T-cell (primary cell): ENCODE results near the gene KLC3. TPM values are rescaled to one million over a fixed set of nuclear protein-coding genes. Genes with fewer than 3 reads are reported as not detected.

Source experiments
- ATAC-seq, 4 experiments: fragments of 200-7000 bp in 3 of 4; fragments of 150-1000 bp in 1 of 4; cut with Tn5 transposase; replicated peaks in 1 of 4; 1 replicate in 3 of 4; 2 replicates in 1 of 4; pipeline ENCODE4 v1.10.0; 2021; ENCODE audit warnings: moderate library complexity in 3 of 4, mild to moderate bottlenecking in 2 of 4, moderate number of reproducible peaks in 1 of 4
- CTCF ChIA-PET, 2 donors: fragments of 300-600 bp; sonication (Branson Sonifier 250); formaldehyde crosslinking; loops; one replicate each; lab custom pipeline; 2022; ENCODE audit warnings: antibody characterized with exemption in 2 of 2; lab: Charles Lee
- POLR2A ChIA-PET, 2 donors: fragments of 300-600 bp; sonication (Branson Sonifier 250); formaldehyde crosslinking; loops; one replicate each; lab custom pipeline; 2022; ENCODE audit warnings: antibody characterized with exemption in 2 of 2; lab: Charles Lee
- DNase-seq, 35 experiments: peaks; one replicate each; pipeline versions ENCODE4 v3.0.0 to v3.0.0-alpha.2; 2013 to 2023
- H3K27ac ChIP-seq: one replicate; pipeline ENCODE4 v1.5.1; 2013; ENCODE audit warnings: low read length
- H3K27me3 ChIP-seq, 2 experiments: replicated peaks in 1 of 2; 1 replicate in 1 of 2; 2 replicates in 1 of 2; pipeline versions ENCODE4 v1.6.1 to v1.7.0; 2013; ENCODE audit warnings: low read length in 1 of 2, mixed read lengths in 1 of 2; ENCODE audit not compliant: control insufficient read depth in 2 of 2, insufficient read depth in 2 of 2; ENCODE audit errors: extremely low read depth in 1 of 2
- H3K36me3 ChIP-seq, 2 donors: 1 replicate in 1 of 2; 2 replicates in 1 of 2; pipeline versions ENCODE4 v1.6.1 to v1.7.0; 2013; ENCODE audit warnings: low read length in 1 of 2; ENCODE audit not compliant: control insufficient read depth in 2 of 2, insufficient read depth in 1 of 2; ENCODE audit errors: extremely low read depth in 1 of 2
- H3K4me1 ChIP-seq, 2 experiments: 1 replicate in 1 of 2; 2 replicates in 1 of 2; pipeline versions ENCODE4 v1.6.1 to v1.7.0; 2013; ENCODE audit warnings: low read length in 2 of 2, mixed read lengths in 1 of 2; ENCODE audit not compliant: insufficient read depth in 2 of 2, control insufficient read depth in 1 of 2; ENCODE audit errors: extremely low read depth in 1 of 2
- H3K4me3 ChIP-seq, 2 donors: 1 replicate in 1 of 2; 2 replicates in 1 of 2; pipeline versions ENCODE4 v1.5.1 to v1.7.0; 2013; ENCODE audit warnings: mild to moderate bottlenecking in 2 of 2, low read length in 1 of 2, moderate library complexity in 1 of 2; ENCODE audit not compliant: control insufficient read depth in 1 of 2; ENCODE audit errors: extremely low read depth in 1 of 2
- H3K9me3 ChIP-seq: 2 replicates; pipeline ENCODE4 v1.7.0; 2013
- H3K27ac Mint-ChIP-seq, 2 donors: one replicate each; pipeline ENCODE4 v1.8.0; 2020 to 2021; ENCODE audit warnings: mild to moderate bottlenecking in 2 of 2, mixed read lengths in 2 of 2
- H3K27me3 Mint-ChIP-seq, 2 donors: one replicate each; pipeline ENCODE4 v1.8.0; 2021 to 2022; ENCODE audit warnings: mixed read lengths in 2 of 2
- H3K36me3 Mint-ChIP-seq: one replicate; pipeline ENCODE4 v1.8.0; 2021; ENCODE audit warnings: mixed read lengths
- H3K4me1 Mint-ChIP-seq, 3 donors: one replicate each; pipeline ENCODE4 v1.8.0; 2020 to 2022; ENCODE audit warnings: mixed read lengths in 3 of 3, mild to moderate bottlenecking in 1 of 3
- H3K4me3 Mint-ChIP-seq, 3 donors: one replicate each; pipeline ENCODE4 v1.8.0; 2020 to 2022; ENCODE audit warnings: mild to moderate bottlenecking in 3 of 3, mixed read lengths in 3 of 3, moderate library complexity in 3 of 3
- H3K9me3 Mint-ChIP-seq, 3 donors: one replicate each; pipeline ENCODE4 v1.8.0; 2020 to 2022; ENCODE audit warnings: mixed read lengths in 3 of 3
- WGBS: methylation state at CpG from one replicate; pipeline ENCODE4 v1.1.5; 2013; ENCODE audit warnings: missing lambda C conversion rate; ENCODE audit not compliant: insufficient coverage; 5-methylcytosine and 5-hydroxymethylcytosine counted together
- total RNA-seq, 35 experiments: library from RNA in 6 of 35; stranded (reverse) in 6 of 35; fragments of 120-200 nt in 1 of 35; gene quantifications; one replicate each; pipeline versions ENCODE4 v1.2.1 to v1.2.4 and lab custom pipeline; 2013 to 2026

The KLC3 gene
- total RNA-seq, 5 donors from 2014 or later (not counting 1 experiment from before 2014, with no cell fraction given): 0.35 TPM; not detected in 4

DNA sequence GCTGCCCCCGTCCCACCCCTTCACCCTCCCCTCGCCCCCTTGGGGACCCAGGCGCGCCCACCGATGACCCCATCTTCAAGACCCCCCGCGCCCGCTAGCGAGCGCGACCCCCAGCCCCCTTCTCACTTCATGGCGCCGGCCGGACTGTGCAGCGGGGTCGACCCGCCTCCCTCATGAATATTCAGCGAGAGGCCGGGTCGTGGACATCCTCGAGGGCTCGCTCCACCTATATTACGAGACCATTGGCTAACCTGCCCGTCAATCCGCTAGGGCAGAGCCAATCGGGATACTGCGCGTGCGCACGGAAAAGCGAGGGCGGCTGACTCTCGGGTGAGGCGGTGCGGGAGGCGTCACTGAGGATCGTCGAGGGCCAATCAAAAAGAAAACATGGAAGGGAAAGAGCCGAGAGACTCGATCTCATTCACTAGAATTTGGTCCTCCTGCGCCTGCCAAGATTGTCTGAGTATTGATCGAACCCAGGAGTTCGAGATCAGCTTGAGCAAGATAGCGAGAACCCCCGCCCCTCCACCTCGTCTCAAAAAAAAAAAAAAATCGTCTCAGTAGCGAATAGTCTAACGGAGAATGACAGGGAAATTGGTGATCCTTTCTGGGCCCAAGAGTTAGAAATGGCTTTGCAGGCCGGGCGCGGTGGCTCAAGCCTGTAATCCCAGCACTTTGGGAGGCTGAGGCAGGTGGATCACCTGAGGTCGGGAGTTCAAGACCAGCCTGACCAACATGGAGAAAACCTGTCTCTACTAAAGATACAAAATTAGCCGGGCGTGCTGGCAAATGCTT, 30.1 kb downstream of the KLC3 start, which contains the start of gene ERCC2:
TSS of gene ERCC2 (minus strand) at position 164 of the 795 bp plus-strand sequence. CDS start at position 131, 33 bp downstream.
- POLR2A ChIA-PET: no interaction called here
- peaks cover 2 to 20% of the 10 kb centered on the region in 2 experiments for H3K4me1 ChIP-seq
- Mint-ChIP-seq H3K27ac (peak within 1 kb of the TSS; percentile 96 to 98), H3K9me3 (no peaks in the 10 kb centered on the region), H3K36me3 (no peaks in the 10 kb centered on the region), H3K4me3 (peak within 1 kb of the TSS; percentile 76 to 93 (median 91)), H3K4me1 (peaks cover 4 to 15% (median 14%) of the 10 kb centered on the region in 3 donors), H3K27me3 (peaks cover 0 to 3% of the 10 kb centered on the region in 2 donors)
- ATAC-seq (peak; percentile 98 to 99 (median 98)), DNase-seq (peak; percentile 93 to 100 (median 99))
- CTCF ChIA-PET: no interaction called here
- no peaks in the 10 kb centered on the region for H3K36me3 ChIP-seq
- H3K27ac ChIP-seq: peak within 1 kb of the TSS; percentile 76
- H3K9me3 ChIP-seq: no peaks in the 10 kb centered on the region
- H3K4me3 ChIP-seq: peak within 1 kb of the TSS; percentile 85 to 90
- peaks cover 0 to 4% of the 10 kb centered on the region in 2 experiments for H3K27me3 ChIP-seq
- WGBS: under 1% methylated on average over 36 of the region's 55 CpGs

DNA sequence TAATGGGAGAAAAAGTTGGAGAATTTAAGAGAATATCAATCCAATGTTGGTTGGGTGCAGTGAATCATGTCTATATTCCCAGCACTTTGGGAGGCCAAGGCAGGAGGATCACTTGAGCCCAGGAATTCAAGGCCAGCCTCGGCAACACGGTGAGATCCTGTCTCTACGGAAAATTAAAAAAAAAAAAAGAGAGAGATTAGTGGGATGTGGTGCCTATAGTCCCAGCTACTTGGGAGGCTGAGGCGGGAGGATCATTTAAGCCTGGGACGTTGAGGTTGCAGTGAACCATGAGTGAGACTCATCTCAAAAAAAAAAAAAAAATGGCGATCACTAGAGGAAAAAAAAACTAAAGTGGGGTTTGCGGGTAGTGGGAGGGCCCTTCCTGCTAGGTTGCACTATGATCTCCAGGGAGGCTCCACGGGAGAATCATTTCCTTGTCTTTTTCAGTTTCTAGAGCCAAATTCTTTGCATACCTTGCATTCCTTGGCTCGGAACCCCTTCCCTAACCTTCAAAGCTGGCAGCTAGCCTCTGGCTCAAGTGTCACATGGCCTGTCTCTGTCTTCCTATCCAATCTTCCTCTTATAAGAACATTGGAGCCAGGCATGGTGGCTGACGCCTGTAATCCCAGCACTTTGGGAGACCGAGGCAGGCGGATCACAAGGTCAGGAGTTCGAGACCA, 35.6 kb downstream of the KLC3 start:
- Histone ChIP-seq H3K9me3 (no peaks in the 10 kb centered on the region), H3K27me3 (peaks cover 0 to 11% of the 10 kb centered on the region in 2 experiments), H3K36me3 (no peaks in the 10 kb centered on the region), H3K27ac (no peak overlapping the region), H3K4me3 (no peak overlapping the region), H3K4me1 (peaks cover 0 to 5% of the 10 kb centered on the region in 2 experiments)
- POLR2A ChIA-PET: interaction anchor here in 1 of 2 donors (0.7 kb wide), 1 partner anchor 14 kb away, joined by 9 read pairs; no protein-coding TSS in a partner anchor
- Mint-ChIP-seq H3K9me3 (no peaks in the 10 kb centered on the region), H3K27ac (no peak overlapping the region), H3K4me1 (no peaks in the 10 kb centered on the region), H3K4me3 (no peak overlapping the region), H3K36me3 (no peaks in the 10 kb centered on the region), H3K27me3 (peaks cover 0 to 7% of the 10 kb centered on the region in 2 donors)
- CTCF ChIA-PET: no interaction called here
- WGBS: 88% methylated on average over 5 of the region's 13 CpGs
- DNase-seq (no peak), ATAC-seq (no peak)

DNA sequence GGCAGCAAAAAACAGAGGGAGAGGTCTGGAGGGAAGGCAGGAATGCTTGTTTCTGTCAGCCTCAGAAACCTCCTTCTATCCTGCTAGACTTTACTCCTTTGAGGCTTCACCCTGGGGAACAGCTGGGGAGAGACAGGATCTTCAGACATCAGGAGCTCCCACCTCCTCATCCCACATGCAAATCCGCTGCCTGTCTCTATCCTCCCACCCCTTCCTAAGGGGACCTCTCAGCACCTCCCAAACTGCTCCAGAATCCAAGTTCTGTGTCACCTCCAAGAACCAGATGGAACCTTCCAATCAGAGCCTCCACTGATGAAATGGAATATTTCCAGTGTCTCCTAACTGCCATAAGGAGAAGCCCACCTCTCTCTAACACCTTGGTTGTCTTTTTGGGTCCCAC, 39.6 kb downstream of the KLC3 start:
- H3K4me3 ChIP-seq: no peak overlapping the region

DNA sequence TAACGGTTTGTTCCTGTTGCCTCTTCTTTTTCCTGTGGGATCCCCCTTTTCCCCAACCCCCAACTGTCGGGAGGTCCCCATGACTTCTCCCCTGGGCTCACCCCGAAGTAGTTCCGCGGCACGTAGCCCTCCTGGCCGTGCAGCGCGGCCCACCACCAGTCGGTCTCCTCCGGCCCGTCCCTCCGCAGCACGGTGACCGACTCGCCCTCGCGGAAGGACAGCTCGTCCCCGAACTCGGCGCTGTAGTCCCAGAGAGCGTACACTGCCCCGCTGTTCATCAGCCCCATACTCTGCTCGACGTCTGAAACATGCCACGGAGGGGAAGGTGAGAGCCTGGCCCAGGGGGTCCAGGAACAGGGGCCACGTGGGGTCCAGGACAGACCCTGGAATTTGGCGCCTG, 41.9 kb downstream of the KLC3 start:
- Mint-ChIP-seq H3K9me3 (no peaks in the 10 kb centered on the region), H3K4me1 (peaks cover 0 to 3% (median 2%) of the 10 kb centered on the region in 3 donors), H3K36me3 (no peaks in the 10 kb centered on the region), H3K4me3 (no peak overlapping the region), H3K27me3 (peaks cover 22 to 33% of the 10 kb centered on the region in 2 donors), H3K27ac (no peak overlapping the region)
- no peaks in the 10 kb centered on the region for H3K36me3 ChIP-seq
- H3K4me3 ChIP-seq: no peak overlapping the region
- no peak for DNase-seq
- ChIA-PET POLR2A (no interaction called here), CTCF (interaction anchor here in 1 of 2 donors (0.7 kb wide), 1 partner anchor 275 kb away, joined by 3 read pairs; no protein-coding TSS in a partner anchor)
- H3K27me3 ChIP-seq: peaks cover 7 to 46% of the 10 kb centered on the region in 2 experiments
- H3K4me1 ChIP-seq: peaks cover 0 to 12% of the 10 kb centered on the region in 2 experiments
- no peak overlapping the region for H3K27ac ChIP-seq
- ATAC-seq: no peak
- no peaks in the 10 kb centered on the region for H3K9me3 ChIP-seq
- 79% methylated on average over 29 of the region's 29 CpGs for WGBS

More for the DNA sequence above, 39.6 kb downstream of the KLC3 start:
- Histone ChIP-seq H3K27me3 (peaks cover 4 to 31% of the 10 kb centered on the region in 2 experiments), H3K9me3 (no peaks in the 10 kb centered on the region), H3K27ac (no peak overlapping the region), H3K4me1 (peaks cover 0 to 2% of the 10 kb centered on the region in 2 experiments), H3K36me3 (no peaks in the 10 kb centered on the region)
- Mint-ChIP-seq H3K4me1 (peaks cover 0 to under 1% (median 0%) of the 10 kb centered on the region in 3 donors), H3K36me3 (no peaks in the 10 kb centered on the region), H3K27me3 (peaks cover 8 to 13% of the 10 kb centered on the region in 2 donors), H3K27ac (no peak overlapping the region), H3K9me3 (no peaks in the 10 kb centered on the region), H3K4me3 (no peak overlapping the region)
- no peak for ATAC-seq
- DNase-seq: no peak
- CTCF ChIA-PET: no interaction called here
- POLR2A ChIA-PET: no interaction called here
- WGBS: 50% methylated on average over 1 of the region's 1 CpG

DNA sequence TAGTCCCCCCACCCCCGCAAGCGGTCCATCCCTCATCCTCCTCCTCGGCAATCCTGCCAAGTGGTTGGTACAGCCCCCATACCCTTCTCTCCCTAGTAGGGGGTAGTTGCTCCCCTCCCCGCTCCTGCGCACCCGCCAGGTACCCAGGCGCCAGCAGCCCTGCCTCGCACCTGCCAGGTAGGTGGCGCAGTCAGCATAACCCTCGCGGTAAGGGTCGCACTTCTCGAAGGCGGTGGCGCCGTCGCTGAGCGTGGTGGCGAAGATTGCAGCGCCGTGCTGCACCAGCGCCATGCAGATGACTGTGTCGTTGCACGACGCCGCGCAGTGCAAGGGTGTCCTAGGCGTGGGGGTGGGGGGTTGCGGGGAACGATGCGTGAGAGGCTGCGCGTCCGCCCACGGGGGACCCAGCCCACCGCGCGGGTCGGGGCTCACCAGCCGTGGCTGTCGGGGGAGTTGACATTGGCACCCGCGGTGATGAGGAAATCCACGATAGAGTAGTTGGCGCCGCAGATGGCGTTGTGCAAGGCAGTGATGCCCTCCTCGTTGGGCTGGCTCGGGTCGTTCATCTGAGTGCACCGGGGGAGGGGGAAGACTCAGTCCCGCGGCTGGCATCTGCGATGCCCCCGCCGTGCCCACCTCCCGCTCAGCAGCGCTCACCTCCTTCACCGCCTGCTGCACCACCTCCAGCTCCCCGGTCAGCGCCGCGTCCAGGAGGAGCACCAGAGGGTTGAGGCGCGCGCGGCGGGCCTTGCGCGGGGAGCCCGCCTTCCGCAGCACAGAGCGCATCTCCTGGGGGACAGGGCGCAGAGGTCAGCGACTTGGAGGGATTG, 45.1 kb downstream of the KLC3 start:
- CTCF ChIA-PET: no interaction called here
- Mint-ChIP-seq H3K4me3 (no peak overlapping the region), H3K27me3 (peaks cover 22 to 31% of the 10 kb centered on the region in 2 donors), H3K4me1 (peaks cover 0 to 3% (median 2%) of the 10 kb centered on the region in 3 donors), H3K9me3 (no peaks in the 10 kb centered on the region), H3K36me3 (no peaks in the 10 kb centered on the region), H3K27ac (no peak overlapping the region)
- H3K36me3 ChIP-seq: no peaks in the 10 kb centered on the region
- peak in 3 of 4 experiments; percentile 12 to 49 (median 38) for ATAC-seq
- POLR2A ChIA-PET: no interaction called here
- H3K4me1 ChIP-seq: peaks cover 0 to 12% of the 10 kb centered on the region in 2 experiments
- 16% methylated on average over 41 of the region's 75 CpGs for WGBS
- DNase-seq: peak in 1 of 35 experiments; percentile 14
- no peak overlapping the region for H3K4me3 ChIP-seq
- H3K27me3 ChIP-seq: peaks cover 7 to 46% of the 10 kb centered on the region in 2 experiments
- H3K27ac ChIP-seq: no peak overlapping the region
- H3K9me3 ChIP-seq: no peaks in the 10 kb centered on the region
